Hippocampal formation (tissue), 2 donors: Measurements from ENCODE around the gene PLD4.

ENCODE experiments used
- DNase-seq, 2 donors: peaks; one replicate each; lab custom pipeline; 2025; lab: John Stamatoyannopoulos, UW

The PLD4 gene

DNA sequence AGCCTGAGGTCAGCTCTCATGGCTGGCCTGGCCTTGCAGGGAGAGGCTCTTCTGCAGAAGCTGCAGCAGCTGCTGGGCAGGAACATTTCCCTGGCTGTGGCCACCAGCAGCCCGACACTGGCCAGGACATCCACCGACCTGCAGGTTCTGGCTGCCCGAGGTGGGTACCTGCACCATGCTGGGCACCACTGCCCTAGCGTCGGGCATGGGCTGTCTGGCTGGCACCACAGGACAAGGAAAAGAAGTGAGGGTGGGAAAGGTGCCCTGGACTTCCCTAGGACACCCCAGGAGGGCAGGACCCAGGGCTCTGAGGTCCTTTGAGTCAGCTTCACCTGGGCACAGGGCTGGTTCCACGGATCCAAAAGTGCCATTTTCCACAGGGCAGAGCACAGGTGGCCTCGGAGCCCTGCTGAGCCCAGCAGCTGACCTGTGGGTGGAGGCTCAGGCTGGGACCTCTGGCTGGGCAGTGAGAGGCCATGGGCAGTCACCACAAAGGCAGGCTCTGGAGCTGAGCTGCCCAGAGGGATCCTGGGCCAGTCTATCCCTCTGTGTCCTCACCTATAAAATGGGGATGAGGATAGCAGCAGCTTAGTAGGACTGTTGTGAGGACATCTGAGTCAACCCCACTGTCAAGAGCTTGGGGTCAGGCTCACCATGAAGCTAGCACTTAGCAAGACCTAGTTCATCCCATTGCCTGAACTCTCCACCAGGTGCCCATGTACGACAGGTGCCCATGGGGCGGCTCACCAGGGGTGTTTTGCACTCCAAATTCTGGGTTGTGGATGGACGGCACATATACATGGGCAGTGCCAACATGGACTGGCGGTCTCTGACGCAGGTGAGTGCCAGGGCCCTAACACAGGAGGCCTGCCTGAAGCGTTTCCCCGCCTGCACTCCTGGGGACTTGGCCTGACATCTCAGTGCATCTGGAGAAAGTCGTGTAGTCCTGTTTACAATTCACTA, 4.9 kb downstream of the PLD4 start:
- DNase-seq = no peak

DNA sequence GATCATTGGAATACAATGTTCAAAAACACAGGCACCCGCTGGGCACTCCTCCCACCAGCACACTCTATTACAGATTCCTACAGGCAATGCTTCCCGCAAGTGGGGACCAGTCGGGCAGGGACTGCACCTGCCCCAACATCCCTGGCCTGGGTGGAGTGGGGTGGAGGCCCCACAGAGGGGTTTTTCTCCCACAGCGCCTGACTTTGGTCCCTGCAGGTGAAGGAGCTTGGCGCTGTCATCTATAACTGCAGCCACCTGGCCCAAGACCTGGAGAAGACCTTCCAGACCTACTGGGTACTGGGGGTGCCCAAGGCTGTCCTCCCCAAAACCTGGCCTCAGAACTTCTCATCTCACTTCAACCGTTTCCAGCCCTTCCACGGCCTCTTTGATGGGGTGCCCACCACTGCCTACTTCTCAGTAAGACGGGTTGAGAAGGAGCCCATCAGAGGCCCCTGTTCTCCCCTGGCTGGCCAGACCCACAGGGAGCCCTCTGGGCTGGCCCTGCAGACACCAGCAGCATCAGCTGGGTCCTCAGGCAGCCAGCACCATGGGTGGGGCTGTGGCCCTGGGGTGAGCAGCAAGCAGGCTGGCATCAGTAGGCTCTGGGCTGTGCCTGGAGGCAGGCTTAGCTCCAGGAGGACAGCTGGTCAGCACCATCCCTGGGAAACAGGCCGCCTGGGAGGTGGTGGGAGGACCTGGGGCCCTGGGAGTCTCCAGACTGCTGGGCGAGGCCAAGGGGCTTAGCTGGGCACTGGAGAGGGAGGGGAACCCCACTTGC, 6.0 kb downstream of the PLD4 start:
- DNase-seq = no peak

DNA sequence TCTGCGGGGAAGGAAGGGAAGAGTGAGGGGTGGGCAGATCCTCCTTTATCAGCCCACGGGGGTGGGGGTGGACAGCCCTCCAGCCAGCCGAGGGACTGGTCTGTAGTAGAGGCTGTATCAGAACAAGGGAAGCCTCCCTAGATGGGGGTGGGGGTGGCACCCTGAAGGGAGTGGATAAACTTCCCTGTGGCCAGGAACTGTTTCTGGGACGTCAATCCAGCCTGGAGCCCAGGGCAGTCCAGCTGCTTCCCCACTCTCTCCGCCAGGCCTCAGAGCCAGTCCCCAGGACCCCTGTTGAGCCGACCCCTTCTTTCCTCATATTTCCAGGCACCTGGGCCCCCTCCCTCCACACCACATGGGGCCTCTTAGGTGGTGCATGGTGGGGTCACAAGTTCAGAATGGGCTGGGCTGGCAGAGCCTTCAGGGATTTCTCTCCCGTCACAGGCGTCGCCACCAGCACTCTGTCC, 6.7 kb downstream of the PLD4 start:
- DNase-seq = no peak

DNA sequence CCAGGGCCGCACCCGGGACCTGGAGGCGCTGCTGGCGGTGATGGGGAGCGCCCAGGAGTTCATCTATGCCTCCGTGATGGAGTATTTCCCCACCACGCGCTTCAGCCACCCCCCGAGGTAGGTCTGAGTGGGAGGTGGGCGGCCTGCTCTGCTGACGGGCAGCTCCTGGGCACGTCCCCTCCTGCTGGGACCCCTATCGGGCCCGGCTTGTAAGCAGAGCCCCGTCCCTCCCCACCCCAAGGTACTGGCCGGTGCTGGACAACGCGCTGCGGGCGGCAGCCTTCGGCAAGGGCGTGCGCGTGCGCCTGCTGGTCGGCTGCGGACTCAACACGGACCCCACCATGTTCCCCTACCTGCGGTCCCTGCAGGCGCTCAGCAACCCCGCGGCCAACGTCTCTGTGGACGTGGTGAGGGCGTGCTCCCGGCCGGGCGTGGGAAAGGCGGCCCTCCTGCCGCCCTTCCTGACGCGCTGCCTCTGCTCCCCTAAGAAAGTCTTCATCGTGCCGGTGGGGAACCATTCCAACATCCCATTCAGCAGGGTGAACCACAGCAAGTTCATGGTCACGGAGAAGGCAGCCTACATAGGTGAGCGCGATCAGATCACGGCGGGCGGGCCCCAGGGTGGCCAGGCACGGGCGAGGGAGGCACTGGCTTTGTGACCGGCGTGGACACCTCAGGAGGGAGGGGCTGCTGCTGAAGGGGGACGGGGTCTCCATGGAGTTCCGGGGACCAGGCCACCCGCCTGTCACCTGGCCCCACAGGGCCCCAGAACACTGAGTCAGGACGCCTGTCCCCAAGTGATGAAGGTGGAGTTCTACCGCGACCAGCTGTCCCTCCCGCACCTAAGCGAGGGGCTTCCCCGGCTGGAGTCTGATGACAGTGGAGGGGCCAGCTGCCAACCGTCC, 7.3 kb downstream of the PLD4 start:
- no peak for DNase-seq

DNA sequence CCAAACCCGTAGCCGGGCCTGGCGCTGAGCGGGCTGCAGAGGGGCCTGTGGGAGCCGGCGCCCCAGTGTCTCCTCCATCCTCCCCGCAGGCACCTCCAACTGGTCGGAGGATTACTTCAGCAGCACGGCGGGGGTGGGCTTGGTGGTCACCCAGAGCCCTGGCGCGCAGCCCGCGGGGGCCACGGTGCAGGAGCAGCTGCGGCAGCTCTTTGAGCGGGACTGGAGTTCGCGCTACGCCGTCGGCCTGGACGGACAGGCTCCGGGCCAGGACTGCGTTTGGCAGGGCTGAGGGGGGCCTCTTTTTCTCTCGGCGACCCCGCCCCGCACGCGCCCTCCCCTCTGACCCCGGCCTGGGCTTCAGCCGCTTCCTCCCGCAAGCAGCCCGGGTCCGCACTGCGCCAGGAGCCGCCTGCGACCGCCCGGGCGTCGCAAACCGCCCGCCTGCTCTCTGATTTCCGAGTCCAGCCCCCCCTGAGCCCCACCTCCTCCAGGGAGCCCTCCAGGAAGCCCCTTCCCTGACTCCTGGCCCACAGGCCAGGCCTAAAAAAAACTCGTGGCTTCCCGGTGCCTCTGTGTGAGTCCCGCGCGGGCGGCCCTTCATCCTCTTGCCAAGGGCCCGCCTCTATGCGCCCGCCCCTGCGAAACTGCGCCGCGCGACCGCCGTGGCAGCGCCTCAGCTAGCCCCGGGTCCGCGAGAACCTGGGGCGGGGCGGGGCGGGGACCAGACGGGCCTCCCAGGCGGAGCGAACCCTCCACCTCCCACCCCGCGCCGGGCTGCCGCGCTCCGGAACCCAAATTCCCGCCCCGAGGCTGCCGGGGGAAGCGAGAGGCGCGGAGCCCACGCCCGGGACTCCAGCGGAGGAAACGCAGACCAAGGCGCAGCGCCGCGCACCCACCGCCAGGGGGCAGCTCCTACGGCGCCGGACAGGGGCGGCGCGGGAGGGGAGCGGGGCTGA, 8.3 kb downstream of the PLD4 start:
- peak; percentile 13 to 30 for DNase-seq

DNA sequence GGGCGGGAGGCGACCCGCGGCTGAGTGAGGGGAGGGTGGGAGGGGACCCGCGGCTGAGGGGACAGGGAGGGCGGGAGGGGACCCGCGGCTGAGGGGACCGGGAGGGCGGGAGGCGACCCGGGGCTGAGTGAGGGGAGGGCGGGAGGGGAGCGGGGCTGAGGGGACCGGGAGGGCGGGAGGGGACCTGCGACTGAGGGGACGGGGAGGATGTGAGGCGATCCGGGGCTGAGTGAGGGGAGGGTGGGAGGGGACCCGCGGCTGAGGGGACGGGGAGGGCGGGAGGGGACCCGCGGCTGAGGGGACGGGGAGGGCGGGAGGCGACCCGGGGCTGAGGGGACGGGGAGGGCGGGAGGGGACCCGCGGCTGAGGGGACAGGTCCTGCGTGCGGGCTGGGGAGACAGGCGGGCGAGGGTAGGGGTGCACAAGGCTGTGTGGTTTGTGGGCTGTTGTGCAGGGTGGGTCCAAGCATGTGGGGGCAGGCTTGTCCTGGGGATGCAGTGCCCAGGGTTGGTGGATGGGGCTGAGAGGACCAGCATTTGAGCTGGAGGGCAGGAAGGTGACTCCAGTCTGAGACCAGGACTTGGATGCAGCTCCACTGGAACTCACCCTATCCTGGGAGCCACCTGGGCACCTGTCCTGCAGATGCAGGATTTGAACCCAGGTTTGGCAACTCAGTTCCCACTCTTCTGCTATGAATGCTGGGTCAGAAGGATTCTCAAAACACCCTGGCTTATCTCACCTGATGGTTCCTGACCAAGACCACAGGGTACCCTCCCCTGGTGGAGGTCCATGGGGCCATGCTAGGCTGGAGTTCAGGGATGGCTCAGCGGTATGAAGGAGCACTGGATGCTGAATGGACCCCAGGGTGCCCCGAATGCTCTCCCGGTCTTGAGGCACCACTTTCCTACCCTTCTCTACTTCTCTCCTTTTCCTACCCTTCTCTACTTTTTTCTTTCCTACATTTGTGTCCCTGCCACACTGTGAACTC, 9.4 kb downstream of the PLD4 start:
- no peak for DNase-seq

DNA sequence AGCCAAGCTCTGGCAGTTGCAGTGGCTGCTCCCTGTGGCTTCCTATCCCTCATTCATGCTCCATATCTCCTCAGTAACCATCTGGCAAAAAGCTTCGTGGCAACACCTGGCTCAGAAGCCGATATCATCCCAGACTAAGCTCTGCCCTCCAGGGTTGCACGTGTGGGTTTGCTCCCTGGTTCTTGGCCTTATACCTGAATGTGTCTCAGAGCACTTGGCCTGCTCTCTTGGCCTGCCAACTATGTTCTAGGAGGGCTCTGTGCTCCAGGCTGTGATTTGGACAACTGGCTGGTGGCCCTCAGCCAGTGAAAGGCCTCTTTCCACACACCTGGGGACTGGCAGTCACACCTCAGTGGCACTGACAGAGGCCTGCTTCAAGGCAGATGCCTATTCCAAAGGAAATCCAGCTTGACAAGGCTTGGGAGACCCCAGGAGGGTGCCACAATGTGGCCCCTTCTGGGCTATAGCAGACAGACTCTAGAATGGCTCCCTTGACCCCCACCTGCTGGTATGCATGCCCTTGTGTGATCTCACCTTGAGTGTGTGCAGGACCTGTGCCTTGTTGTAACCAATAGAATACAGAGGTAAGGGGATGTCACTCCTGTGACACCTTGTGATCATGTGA, 10.5 kb downstream of the PLD4 start:
- DNase-seq = no peak

DNA sequence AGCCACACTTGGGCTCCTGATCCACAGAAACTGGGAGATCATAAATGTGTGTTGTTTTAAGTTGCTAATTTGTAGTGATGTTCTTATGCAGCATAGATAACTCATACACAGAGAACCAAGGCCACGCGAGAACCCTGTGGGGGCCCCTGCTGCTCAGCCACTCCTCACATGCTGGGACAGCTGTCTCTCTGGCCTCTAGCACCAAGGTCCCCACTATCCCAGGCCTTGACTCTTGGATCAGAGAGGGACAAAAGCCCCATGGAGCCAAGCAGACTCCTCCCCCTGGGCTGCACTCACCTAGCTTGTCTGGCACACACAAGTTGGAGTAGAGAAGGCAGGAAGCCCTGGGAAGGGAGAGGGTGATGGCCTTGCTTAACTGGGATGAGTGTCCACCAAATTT, 11.3 kb downstream of the PLD4 start:
- no peak for DNase-seq

DNA sequence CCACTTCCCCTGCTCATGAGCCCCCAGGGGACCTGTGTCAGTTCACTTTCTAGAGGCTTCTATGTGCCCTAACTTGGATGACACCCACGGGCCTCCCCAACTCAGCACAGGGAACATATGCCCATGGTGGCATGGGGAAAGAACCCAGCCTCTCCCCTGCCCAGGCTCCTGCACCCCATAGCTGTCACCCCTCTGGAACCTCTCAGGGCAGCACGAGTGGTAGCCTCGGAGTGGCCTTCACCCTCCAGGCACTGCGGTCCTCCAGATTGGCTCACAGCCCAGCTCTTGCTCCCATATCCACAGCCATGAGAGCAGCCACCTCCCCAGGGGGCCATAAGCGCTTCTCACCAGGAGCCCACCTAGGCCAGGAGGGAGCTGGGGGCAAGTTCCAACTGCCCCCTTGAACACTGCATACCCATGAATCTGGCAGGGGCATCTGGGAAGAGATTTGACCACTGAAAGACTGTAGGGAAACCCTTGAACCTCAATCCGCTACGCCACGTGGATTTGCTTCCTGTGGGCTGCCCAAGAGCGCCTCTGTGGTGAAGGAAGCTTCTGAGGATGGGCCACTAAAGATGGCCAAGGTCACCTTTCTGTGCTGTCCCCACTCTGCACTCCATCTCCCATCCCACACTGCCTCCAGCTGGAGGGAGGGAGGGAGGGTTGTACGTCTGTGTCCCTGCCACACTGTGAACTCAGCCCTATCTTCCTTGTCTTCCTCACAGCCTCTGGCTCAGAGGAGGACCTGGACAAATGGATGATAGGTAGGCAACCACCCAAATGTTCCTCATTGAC, 11.9 kb downstream of the PLD4 start:
- no peak for DNase-seq

DNA sequence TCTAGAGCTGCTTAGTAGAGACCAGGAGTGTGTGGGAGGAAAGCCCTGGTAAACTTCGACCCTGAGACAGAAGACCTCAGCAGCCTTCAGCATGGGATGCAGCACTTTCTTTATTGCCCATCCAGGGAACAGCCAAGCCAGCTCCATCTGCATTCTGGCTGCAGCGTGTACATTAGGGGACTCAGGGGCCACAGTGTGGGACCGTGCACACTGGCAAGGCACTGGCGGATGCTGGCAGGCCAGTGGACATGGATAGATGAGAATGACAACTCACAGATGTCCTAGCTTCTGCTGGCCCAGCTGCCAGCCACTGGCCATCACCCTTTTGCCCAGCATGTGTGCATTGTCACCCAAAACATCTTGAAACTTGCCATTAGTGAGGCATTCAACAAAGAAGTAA, 12.5 kb downstream of the PLD4 start:
- DNase-seq = no peak

DNA sequence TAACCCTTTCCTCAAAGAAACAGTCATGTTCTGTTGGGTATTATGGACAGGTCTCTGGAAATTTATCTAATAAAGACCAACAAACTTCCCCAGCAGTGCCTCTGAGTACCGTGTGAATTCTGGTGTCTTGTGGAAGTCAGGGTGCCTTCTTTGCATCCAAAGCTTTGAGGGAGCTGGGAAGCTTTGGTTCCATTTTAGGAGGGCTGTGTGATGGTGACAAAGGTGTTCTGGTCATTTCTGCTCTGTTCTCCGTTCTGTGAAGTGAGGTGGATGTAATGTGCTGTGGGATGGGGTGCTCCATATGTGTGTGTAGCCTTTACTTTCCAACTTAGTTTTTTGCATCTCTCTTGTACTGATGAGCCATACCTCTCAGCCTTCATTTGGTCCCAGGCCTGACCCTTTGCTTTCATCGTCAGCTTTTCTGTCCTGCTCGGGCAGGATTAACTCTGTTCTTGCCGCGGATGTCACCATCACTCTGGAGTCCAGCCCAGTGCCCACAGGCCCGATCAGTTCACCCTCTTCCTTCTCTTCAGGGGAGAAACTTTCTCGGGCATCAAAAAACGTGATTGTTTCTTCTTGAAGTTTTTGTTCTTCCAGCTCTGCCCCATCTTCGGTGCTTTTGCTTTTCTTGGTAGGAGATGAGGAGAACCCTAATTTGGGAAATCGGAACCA, 13.2 kb downstream of the PLD4 start:
- DNase-seq = no peak

DNA sequence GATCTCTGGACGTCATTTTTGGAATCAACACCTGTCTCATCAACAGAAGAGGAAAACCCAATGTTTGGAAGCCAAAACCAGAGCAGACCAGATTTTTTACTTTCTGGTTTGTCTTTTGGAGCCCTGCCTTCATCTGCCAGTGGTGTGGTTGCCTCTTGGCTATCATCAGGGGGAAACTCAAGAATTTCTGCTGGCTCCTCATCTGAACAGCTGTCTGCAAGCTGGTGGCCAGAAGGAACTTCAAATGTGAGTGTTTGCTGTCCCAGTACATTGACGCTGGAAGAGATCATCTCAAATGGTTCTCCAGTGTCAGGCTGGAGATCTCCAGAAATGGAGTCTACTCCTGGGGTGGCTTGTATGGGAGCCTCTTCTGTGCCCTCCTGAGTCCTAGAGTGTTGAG, 13.8 kb downstream of the PLD4 start:
- no peak for DNase-seq

DNA sequence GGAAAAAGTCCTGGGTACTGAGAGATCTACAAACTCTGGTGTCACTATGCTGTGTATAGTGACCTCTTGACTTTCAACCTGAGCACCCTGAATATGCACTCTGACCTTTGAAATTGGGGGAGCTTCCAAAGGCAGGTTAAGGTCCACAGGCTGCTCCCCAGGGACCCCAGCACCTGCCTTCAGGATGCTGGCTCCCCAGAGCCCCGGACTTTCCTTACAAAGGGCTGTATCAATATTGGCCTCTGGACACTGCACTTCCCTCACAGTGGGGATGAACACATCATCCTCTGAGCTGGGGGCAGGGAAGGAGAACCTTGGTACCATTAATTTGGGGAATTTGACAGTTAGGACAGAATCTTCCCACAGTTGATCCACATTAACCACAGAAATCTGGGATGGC, 14.3 kb downstream of the PLD4 start:
- DNase-seq = no peak

DNA sequence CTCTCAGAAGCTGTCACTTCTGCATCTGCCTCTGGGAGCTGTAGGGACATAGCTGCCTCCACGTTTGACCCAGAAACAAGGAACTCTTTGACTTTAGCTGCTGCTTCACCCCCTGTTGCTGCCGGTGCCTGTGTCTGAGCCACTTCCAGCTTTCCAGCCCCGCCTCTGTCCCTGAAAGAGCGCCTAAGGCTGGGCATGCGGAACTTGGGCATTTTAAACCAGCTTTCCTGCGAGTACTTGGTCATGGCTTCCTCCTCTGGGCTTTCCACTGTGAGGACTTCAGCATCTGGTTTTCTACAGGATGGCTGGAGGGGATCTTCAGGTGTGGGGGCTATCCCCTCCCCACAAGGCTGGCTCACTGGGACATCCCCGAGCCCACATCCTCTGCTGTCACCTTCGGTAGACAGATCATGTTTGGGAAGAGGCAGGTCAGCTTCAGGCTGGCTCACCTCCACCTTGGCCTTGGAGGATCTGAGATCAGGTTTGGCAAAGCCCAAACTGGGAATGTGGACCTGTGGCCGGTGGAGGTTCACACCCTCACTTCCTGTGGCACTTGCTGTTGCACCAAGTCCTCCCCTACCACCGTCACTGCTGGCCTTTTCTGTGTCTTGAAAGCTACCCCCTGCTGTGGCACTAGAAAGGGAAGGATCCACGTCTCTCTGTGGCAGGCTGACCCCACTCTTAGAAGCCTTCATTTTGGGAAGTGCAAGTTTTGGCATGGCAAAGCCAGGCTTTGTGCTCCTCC, 15.2 kb downstream of the PLD4 start:
- no peak for DNase-seq

DNA sequence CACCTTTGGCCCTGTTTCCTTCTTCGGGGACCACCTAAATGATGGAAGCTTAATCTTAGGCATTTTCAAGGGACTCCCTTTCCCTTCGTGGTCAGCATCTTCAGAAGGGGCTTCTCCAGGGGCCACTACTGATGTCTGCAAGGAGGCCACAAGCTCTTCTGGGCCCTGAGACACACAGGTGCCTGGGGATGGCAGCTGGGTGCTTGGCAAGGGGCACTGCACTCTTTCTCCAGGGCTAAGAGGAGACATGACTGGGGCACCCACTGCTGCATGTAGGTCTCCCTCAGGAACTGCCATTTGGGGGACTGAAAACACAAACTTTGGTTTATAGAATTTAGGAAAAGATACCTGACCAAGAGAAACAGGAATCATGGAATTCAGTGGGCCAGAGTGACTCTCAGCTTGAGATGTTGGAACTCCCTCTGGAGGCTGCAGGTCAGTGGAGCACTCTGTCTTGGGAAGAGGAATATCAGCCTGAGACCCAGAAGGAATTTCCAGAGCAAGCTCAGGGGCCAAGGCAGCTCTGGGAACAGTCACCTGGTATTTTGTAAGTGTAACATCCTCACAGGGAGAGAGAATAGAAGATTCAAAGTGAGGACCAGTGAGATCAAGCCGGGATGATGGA, 16.0 kb downstream of the PLD4 start:
- no peak for DNase-seq
